Fibroblast of mammary gland (primary cell): ENCODE data around the gene ATIC.

ENCODE experiments used
- DNase-seq: peaks from one replicate; pipeline ENCODE4 v3.0.0-alpha.2; 2010; ENCODE audit warnings: low read depth
- H3K4me3 ChIP-seq: 2 replicates; pipeline ENCODE4 v1.5.1; 2011; ENCODE audit warnings: low read depth, mild to moderate bottlenecking, low read length, moderate library complexity; ENCODE audit not compliant: control insufficient read depth
- TF ChIP-seq, protein P1 (sequence below): conservative IDR thresholded peaks from 2 replicates; pipeline ENCODE4 v1.5.1; 2011; ENCODE audit warnings: low read depth, low read length, inconsistent platforms; ENCODE audit not compliant: control insufficient read depth, insufficient read depth

ATIC gene

DNA sequence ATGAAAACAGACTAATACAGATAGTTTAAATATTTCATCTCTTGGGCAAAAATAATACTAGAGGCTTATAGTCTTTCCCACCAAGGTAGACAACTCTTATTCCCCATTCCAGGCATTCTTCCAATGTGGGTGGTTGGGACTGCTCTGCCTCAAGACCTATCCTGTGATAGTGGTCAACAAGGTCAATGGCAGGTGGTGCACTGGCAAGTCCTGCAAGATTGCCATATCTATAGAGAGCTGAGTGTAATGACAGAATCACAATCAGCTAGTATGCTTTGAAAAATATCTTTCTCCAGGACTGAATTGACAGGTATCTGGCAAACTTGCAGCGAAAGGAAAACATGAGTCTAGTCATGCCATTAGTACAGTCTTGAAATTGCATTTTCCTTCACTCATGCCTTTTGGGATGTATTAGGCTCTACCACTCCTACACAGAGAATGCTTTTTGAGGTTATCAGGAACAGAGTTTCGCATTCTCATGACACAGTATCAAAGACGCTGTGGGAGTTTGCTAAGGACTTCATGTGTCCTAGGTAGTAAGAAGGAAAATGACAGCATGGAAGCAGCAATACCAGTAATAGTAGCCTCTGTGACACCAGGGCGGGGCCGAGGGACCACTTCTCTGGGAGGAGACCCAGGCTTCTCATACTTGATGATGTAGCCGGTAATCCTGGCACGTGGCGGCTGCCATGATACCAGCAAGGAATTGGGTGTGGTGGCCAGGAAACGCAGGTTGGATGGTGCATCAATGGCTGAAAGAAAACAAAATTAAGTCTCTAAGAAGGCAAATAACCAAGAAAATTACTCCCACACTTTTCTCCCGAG is 63.0 kb downstream of the ATIC start:
- TF ChIP-seq, protein P1, sequence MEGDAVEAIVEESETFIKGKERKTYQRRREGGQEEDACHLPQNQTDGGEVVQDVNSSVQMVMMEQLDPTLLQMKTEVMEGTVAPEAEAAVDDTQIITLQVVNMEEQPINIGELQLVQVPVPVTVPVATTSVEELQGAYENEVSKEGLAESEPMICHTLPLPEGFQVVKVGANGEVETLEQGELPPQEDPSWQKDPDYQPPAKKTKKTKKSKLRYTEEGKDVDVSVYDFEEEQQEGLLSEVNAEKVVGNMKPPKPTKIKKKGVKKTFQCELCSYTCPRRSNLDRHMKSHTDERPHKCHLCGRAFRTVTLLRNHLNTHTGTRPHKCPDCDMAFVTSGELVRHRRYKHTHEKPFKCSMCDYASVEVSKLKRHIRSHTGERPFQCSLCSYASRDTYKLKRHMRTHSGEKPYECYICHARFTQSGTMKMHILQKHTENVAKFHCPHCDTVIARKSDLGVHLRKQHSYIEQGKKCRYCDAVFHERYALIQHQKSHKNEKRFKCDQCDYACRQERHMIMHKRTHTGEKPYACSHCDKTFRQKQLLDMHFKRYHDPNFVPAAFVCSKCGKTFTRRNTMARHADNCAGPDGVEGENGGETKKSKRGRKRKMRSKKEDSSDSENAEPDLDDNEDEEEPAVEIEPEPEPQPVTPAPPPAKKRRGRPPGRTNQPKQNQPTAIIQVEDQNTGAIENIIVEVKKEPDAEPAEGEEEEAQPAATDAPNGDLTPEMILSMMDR = no peak
- no peak overlapping the region for H3K4me3 ChIP-seq
- DNase-seq = no peak

DNA sequence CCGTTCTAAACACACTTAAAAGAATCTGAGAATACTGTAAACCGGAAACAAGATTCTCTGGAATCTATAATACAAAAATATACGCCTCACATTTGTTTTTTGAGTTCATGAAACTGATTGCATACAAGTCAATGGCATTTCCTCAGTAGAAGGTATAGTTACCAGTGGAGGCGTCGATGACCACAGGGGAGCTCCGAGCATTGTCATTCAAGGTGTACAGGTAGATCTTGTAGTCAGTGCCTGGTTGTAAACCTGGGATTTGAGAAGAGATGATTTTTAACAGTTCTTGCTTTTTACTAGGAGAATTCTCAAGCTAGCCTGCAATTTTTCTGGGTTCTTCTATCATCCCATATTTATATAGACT is 63.6 kb downstream of the ATIC start:
- H3K4me3 ChIP-seq = no peak overlapping the region
- TF ChIP-seq, protein P1 = no peak
- DNase-seq = no peak

DNA sequence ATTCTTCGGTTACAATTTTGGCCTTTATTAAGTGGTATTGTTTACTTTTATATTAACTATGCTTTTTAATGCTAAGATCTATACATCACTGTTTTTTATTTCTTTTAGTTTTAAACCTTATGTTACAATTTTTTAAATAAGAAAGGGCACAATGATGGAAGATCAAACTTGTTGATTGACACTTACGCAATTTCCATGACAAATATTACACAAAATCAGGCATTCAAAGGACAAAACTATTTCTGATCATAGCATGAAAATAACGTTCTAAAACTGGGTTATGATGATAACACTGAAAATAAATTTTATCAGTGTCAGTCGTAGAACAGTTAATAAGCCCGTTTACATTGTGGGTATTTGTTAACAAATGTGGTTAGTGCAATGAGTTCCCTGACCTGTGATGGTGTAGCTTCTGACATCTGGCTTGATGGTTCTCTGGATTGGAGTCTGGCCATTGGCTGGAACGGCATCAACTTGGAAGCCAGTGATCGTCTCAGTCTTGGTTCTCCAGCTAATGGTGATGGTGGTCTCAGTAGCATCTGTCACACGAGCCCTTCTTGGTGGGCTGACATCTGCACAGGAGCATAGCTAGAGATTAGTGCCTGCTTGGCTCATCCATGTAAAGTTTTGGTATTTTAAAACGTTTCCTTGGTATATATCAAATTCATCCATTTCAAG is 64.4 kb downstream of the ATIC start:
- no peak overlapping the region for H3K4me3 ChIP-seq
- TF ChIP-seq, protein P1 = no peak
- DNase-seq = no peak

DNA sequence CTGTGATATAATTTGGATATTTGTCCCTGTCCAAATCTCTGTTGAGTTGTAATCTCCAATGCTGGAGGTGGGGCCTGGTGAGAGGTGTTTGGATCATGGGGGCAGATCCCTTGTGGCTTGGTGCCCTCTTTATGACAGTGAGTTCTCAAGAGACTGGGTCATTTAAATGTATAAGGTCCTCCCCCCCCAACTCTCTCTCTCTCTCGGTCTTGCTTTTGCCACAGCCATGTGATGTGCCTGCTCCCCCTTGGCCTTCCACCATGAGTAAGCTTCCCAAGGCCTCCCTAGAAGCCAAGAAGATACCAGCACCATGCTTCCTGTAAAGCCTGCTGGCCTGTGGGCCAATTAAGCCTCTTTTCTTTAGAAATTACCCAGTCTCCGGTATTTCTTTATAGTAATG is 65.4 kb downstream of the ATIC start:
- peak; percentile 78 for DNase-seq
- no peak overlapping the region for H3K4me3 ChIP-seq
- TF ChIP-seq, protein P1 = no peak

DNA sequence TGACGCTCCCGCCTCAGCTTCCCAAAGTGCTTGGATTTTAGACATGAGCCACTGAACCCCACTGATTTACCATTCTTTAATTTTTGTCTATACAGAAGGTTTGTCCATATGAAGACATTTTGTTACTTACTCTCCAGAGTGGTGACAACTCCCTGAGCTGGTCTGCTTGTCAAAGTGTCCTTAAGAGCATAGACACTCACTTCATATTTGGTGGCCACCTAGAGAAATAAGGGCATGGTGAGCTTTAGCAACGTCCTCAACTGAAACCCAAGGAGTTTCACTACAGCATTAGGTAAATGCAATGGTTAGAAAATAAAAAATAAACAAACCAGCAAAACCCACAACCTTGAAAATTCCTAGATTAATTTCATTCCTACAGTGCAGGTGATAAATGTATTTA is 66.2 kb downstream of the ATIC start:
- TF ChIP-seq, protein P1 = no peak
- DNase-seq = no peak
- no peak overlapping the region for H3K4me3 ChIP-seq

DNA sequence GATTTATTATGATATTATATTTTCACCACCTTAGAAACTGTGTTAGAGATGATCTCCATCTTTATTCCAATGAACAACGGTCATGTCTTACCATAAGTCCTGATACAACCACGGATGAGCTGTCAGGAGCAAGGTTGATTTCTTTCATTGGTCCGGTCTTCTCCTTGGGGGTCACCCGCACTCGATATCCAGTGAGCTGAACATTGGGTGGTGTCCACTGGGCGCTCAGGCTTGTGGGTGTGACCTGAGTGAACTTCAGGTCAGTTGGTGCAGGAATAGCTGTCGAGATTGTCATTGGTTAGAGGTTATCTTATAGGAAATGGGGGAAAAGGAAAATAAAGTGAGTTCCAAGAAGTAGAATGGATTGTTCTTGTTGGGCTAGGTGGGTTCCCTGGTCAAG is 67.2 kb downstream of the ATIC start:
- TF ChIP-seq, protein P1 = no peak

More for the DNA sequence above, 67.2 kb downstream of the ATIC start:
- H3K4me3 ChIP-seq = no peak overlapping the region
- no peak for DNase-seq
